Neural cell (in vitro differentiated cells): Measurements from ENCODE around the gene ZNF384. TPM values are rescaled to one million over a fixed set of nuclear protein-coding genes. Genes with fewer than 3 reads are reported as not detected.

Experiments
- H2AFZ ChIP-seq: fragments of 200-600, 300-800 bp; sonication (generic), shearing (Covaris generic); 2 replicates; pipeline ENCODE4 v1.6.0; 2014; ENCODE audit warnings: low read depth, mild to moderate bottlenecking, antibody characterized with exemption, low read length, moderate library complexity
- H3F3A ChIP-seq: fragments of 200-600 bp; shearing (Covaris generic); 2 replicates; pipeline ENCODE4 v1.6.1; 2016; ENCODE audit warnings: mild to moderate bottlenecking, moderate library complexity, mixed read lengths, antibody characterized with exemption, low read length; ENCODE audit not compliant: insufficient read depth, poor library complexity, severe bottlenecking
- H3K27ac ChIP-seq: fragments of 200-600, 300-800 bp; sonication (generic), shearing (Covaris generic); 2 replicates; pipeline ENCODE4 v1.5.1; 2014; ENCODE audit warnings: mild to moderate bottlenecking, low read length, moderate library complexity
- H3K27me3 ChIP-seq: fragments of 300-800, 200-600 bp; sonication (generic), shearing (Covaris generic); 2 replicates; pipeline ENCODE4 v1.6.0; 2014; ENCODE audit warnings: mild to moderate bottlenecking, low read depth, low read length, moderate library complexity; ENCODE audit not compliant: insufficient read depth
- H3K36me3 ChIP-seq: fragments of 300-800, 200-600 bp; sonication (generic), shearing (Covaris generic); 2 replicates; pipeline ENCODE4 v1.5.1; 2014; ENCODE audit warnings: mild to moderate bottlenecking, antibody characterized with exemption, low read length, moderate library complexity; ENCODE audit not compliant: insufficient read depth
- H3K4me2 ChIP-seq: fragments of 300-800, 200-600 bp; sonication (generic), shearing (Covaris generic); 2 replicates; pipeline ENCODE4 v1.6.0; 2014; ENCODE audit warnings: mild to moderate bottlenecking, low read length
- H3K4me3 ChIP-seq: fragments of 300-800, 200-600 bp; sonication (generic), shearing (Covaris generic); 2 replicates; pipeline ENCODE4 v1.5.1; 2014; ENCODE audit warnings: mild to moderate bottlenecking, low read length, moderate library complexity
- H3K79me2 ChIP-seq: fragments of 200-600 bp; shearing (Covaris generic); replicated peaks from 2 replicates; pipeline ENCODE4 v1.6.0; 2014; ENCODE audit warnings: mild to moderate bottlenecking, low read length, moderate library complexity; ENCODE audit not compliant: insufficient read depth
- H3K9ac ChIP-seq: fragments of 300-800, 200-600 bp; sonication (generic), shearing (Covaris generic); 2 replicates; pipeline ENCODE4 v1.6.1; 2016; ENCODE audit warnings: mild to moderate bottlenecking, low read length, mixed read lengths
- H3K9me2 ChIP-seq: fragments of 200-600 bp; shearing (Covaris generic); 2 replicates; pipeline ENCODE4 v1.6.1; 2016; ENCODE audit warnings: mild to moderate bottlenecking, low read length, mixed read lengths; ENCODE audit not compliant: insufficient read depth
- H3K9me3 ChIP-seq: fragments of 200-600, 300-800 bp; sonication (generic), shearing (Covaris generic); 2 replicates; pipeline ENCODE4 v1.6.1; 2016; ENCODE audit warnings: mild to moderate bottlenecking, mixed run types, low read length, moderate library complexity, mixed read lengths
- H4K20me1 ChIP-seq: fragments of 200-600 bp; shearing (Covaris generic); 2 replicates; pipeline ENCODE4 v1.6.1; 2016; ENCODE audit warnings: mild to moderate bottlenecking, mixed run types; ENCODE audit not compliant: insufficient read depth
- CTCF ChIP-seq: fragments of 450-650 bp; IDR thresholded peaks from 2 replicates; pipeline ENCODE4 v1.5.1; 2014; ENCODE audit warnings: antibody characterized with exemption, mild to moderate bottlenecking, moderate library complexity; ENCODE audit not compliant: poor library complexity, severe bottlenecking
- EP300 ChIP-seq: fragments of 450-650 bp; conservative IDR thresholded peaks from 2 replicates; pipeline ENCODE4 v1.6.1; 2014; ENCODE audit warnings: antibody characterized with exemption, mild to moderate bottlenecking, moderate library complexity; ENCODE audit not compliant: poor library complexity, severe bottlenecking
- EZH2 ChIP-seq: fragments of 200-600, 300-800 bp; shearing (Covaris generic), sonication (generic); IDR thresholded peaks from 2 replicates; pipeline ENCODE4 v1.6.1; 2014; ENCODE audit warnings: antibody characterized with exemption, low read length, borderline replicate concordance, mild to moderate bottlenecking; ENCODE audit not compliant: insufficient read depth, poor library complexity, severe bottlenecking
- MXI1 ChIP-seq: fragments of 450-650 bp; conservative IDR thresholded peaks from 2 replicates; pipeline ENCODE4 v1.6.1; 2014; ENCODE audit warnings: antibody characterized with exemption, mild to moderate bottlenecking; ENCODE audit not compliant: poor library complexity, severe bottlenecking
- POLR2AphosphoS5 ChIP-seq: IDR thresholded peaks from 2 replicates; pipeline ENCODE4 v1.6.1; 2012
- RAD21 ChIP-seq: fragments of 450-650 bp; conservative IDR thresholded peaks from 2 replicates; pipeline ENCODE4 v1.6.1; 2014; ENCODE audit warnings: antibody characterized with exemption, mild to moderate bottlenecking, moderate library complexity
- REST ChIP-seq: IDR thresholded peaks from 2 replicates; pipeline ENCODE4 v1.6.1; 2012; ENCODE audit warnings: borderline replicate concordance
- SMC3 ChIP-seq: fragments of 450-650 bp; conservative IDR thresholded peaks from 2 replicates; pipeline ENCODE4 v1.6.1; 2014; ENCODE audit warnings: antibody characterized with exemption, mild to moderate bottlenecking, moderate library complexity; ENCODE audit not compliant: poor library complexity
- TAF1 ChIP-seq: IDR thresholded peaks from 2 replicates; pipeline ENCODE4 v1.6.1; 2012; ENCODE audit warnings: low read depth
- polyA plus RNA-seq: library from polyadenylated mRNA; depleted of rRNA; stranded (reverse); fragments of >200 nt; gene quantifications from 2 replicates; pipeline ENCODE4 v1.2.3, GENCODE V29; 2014

The ZNF384 gene
- polyA plus RNA-seq, 1 donor from 2014 or later = 25.8 TPM

GRCh38 chr12:6693832-6694355 lies 4.7 kb upstream of the ZNF384 start:
- Histone ChIP-seq H3K9me3 (no peaks in the 10 kb centered on the region), H3K79me2 (peaks cover 9% of the 10 kb centered on the region), H3K36me3 (no peaks in the 10 kb centered on the region), H3K9ac (no peak overlapping the region), H3K4me2 (no peak overlapping the region), H3K27ac (no peak overlapping the region), H3K4me3 (no peak overlapping the region), H2AFZ (no peak overlapping the region), H3K27me3 (no peaks in the 10 kb centered on the region), H3F3A (no peaks in the 10 kb centered on the region), H4K20me1 (no peaks in the 10 kb centered on the region), H3K9me2 (no peaks in the 10 kb centered on the region)
- TF ChIP-seq EZH2 = no peak
- TF ChIP-seq POLR2AphosphoS5 = no peak
- TF ChIP-seq RAD21 = no peak
- no peak for TF ChIP-seq REST
- no peak for TF ChIP-seq MXI1
- no peak for TF ChIP-seq CTCF
- TF ChIP-seq EP300 = no peak
- no peak for TF ChIP-seq TAF1
- TF ChIP-seq SMC3 = no peak

GRCh38 chr12:6692888-6693287 lies 3.7 kb upstream of the ZNF384 start:
- H3K27ac ChIP-seq = no peak overlapping the region
- no peaks in the 10 kb centered on the region for H3K27me3 ChIP-seq
- no peak overlapping the region for H3K4me2 ChIP-seq
- H3K9me3 ChIP-seq = no peaks in the 10 kb centered on the region
- H3K9me2 ChIP-seq = no peaks in the 10 kb centered on the region
- no peak overlapping the region for H2AFZ ChIP-seq
- no peaks in the 10 kb centered on the region for H3F3A ChIP-seq
- H3K9ac ChIP-seq = no peak overlapping the region
- H3K4me3 ChIP-seq = no peak overlapping the region
- H3K79me2 ChIP-seq = peaks cover 19% of the 10 kb centered on the region
- H3K36me3 ChIP-seq = no peaks in the 10 kb centered on the region
- TF ChIP-seq EZH2 = no peak
- no peaks in the 10 kb centered on the region for H4K20me1 ChIP-seq

GRCh38 chr12:6691473-6691872 lies 2.3 kb upstream of the ZNF384 start:
- Histone ChIP-seq H3K36me3 (no peaks in the 10 kb centered on the region), H3K27ac (no peak overlapping the region), H3K9me3 (no peaks in the 10 kb centered on the region), H3K4me3 (no peak overlapping the region), H2AFZ (no peak overlapping the region), H3K9me2 (no peaks in the 10 kb centered on the region), H4K20me1 (no peaks in the 10 kb centered on the region), H3K79me2 (peaks cover 33% of the 10 kb centered on the region), H3F3A (no peaks in the 10 kb centered on the region), H3K27me3 (no peaks in the 10 kb centered on the region), H3K4me2 (no peak overlapping the region), H3K9ac (no peak overlapping the region)
- no peak for TF ChIP-seq RAD21
- no peak for TF ChIP-seq EP300
- TF ChIP-seq CTCF = no peak
- no peak for TF ChIP-seq TAF1
- TF ChIP-seq MXI1 = no peak
- TF ChIP-seq POLR2AphosphoS5 = no peak
- TF ChIP-seq EZH2 = no peak
- no peak for TF ChIP-seq SMC3
- TF ChIP-seq REST = no peak
